RWPE2 (cell line): Measurements from ENCODE around the gene PPP1R14C.
A peak's percentile ranks its signal among the peaks of the same experiment; 100 is the strongest.

ENCODE experiments used
- ATAC-seq: fragments of 200-7000 bp; cut with Tn5 transposase; 3 replicates; pipeline ENCODE4 v1.9.1; 2021; ENCODE audit warnings: low read depth
- DNase-seq: peaks from one replicate; pipeline ENCODE4 v3.0.0-alpha.2; 2020; ENCODE audit warnings: low spot score
- H3K27ac ChIP-seq: fragments of 450-650 bp; 2 replicates; pipeline ENCODE4 v1.5.1; 2017; ENCODE audit warnings: mild to moderate bottlenecking; ENCODE audit not compliant: poor library complexity, severe bottlenecking
- H3K27me3 ChIP-seq: fragments of 250-450 bp; sonication (Bioruptor Pico); 2 replicates; pipeline ENCODE4 v1.5.1; 2021; ENCODE audit warnings: mild to moderate bottlenecking, moderate library complexity; ENCODE audit not compliant: insufficient read depth, poor library complexity, severe bottlenecking
- H3K36me3 ChIP-seq: fragments of 250-450 bp; sonication (Bioruptor Pico); 2 replicates; pipeline ENCODE4 v1.5.1; 2020; ENCODE audit warnings: low read depth, mild to moderate bottlenecking, moderate library complexity
- H3K4me1 ChIP-seq: fragments of 250-450 bp; sonication (Bioruptor Pico); 2 replicates; pipeline ENCODE4 v1.5.1; 2021; ENCODE audit warnings: mild to moderate bottlenecking, moderate library complexity; ENCODE audit not compliant: insufficient read depth, poor library complexity, severe bottlenecking
- H3K4me3 ChIP-seq: fragments of 250-450 bp; sonication (Bioruptor Pico); 2 replicates; pipeline ENCODE4 v1.5.1; 2021; ENCODE audit warnings: mild to moderate bottlenecking, moderate library complexity; ENCODE audit not compliant: severe bottlenecking
- H3K9me3 ChIP-seq: fragments of 250-450 bp; sonication (Bioruptor Pico); 2 replicates; pipeline ENCODE4 v1.5.1; 2021; ENCODE audit warnings: mild to moderate bottlenecking, moderate library complexity; ENCODE audit not compliant: severe bottlenecking
- CTCF ChIP-seq: fragments of 450-650 bp; IDR thresholded peaks from one replicate; pipeline ENCODE4 v1.5.1; 2017; ENCODE audit warnings: mild to moderate bottlenecking, moderate library complexity; ENCODE audit not compliant: poor library complexity, severe bottlenecking

PPP1R14C gene

GRCh38 chr6:150245148-150245935, 102.5 kb downstream of the PPP1R14C start:
- Histone ChIP-seq H3K27me3 (no peaks in the 10 kb centered on the region), H3K27ac (no peak overlapping the region), H3K36me3 (peaks cover 12% of the 10 kb centered on the region), H3K4me1 (peaks cover 2% of the 10 kb centered on the region), H3K4me3 (no peak overlapping the region), H3K9me3 (peaks cover 3% of the 10 kb centered on the region)
- TF ChIP-seq CTCF, result no peak
- ATAC-seq (no peak), DNase-seq (no peak)

GRCh38 chr6:150247803-150248202, 105.0 kb downstream of the PPP1R14C start:
- no peak overlapping the region for H3K27ac ChIP-seq
- no peak for ATAC-seq

GRCh38 chr6:150248300-150248699, 105.5 kb downstream of the PPP1R14C start:
- no peak for ATAC-seq

More at GRCh38 chr6:150247803-150248202, 105.0 kb downstream of the PPP1R14C start:
- no peak for DNase-seq
- peaks cover 27% of the 10 kb centered on the region for H3K4me1 ChIP-seq
- peaks cover 13% of the 10 kb centered on the region for H3K36me3 ChIP-seq
- no peak for TF ChIP-seq CTCF
- H3K9me3 ChIP-seq, result peaks cover 3% of the 10 kb centered on the region
- H3K27me3 ChIP-seq, result no peaks in the 10 kb centered on the region
- H3K4me3 ChIP-seq, result no peak overlapping the region

GRCh38 chr6:150249261-150249660, 106.4 kb downstream of the PPP1R14C start:
- peaks cover 13% of the 10 kb centered on the region for H3K36me3 ChIP-seq
- no peak for TF ChIP-seq CTCF
- peaks cover 3% of the 10 kb centered on the region for H3K9me3 ChIP-seq
- no peaks in the 10 kb centered on the region for H3K27me3 ChIP-seq
- H3K27ac ChIP-seq, result peak overlapping the region; percentile 96
- peaks cover 42% of the 10 kb centered on the region for H3K4me1 ChIP-seq
- DNase-seq (no peak), ATAC-seq (no peak)
- no peak overlapping the region for H3K4me3 ChIP-seq

More at GRCh38 chr6:150248300-150248699, 105.5 kb downstream of the PPP1R14C start:
- Histone ChIP-seq H3K36me3 (peaks cover 13% of the 10 kb centered on the region), H3K4me1 (peaks cover 32% of the 10 kb centered on the region), H3K27me3 (no peaks in the 10 kb centered on the region), H3K9me3 (peaks cover 3% of the 10 kb centered on the region), H3K4me3 (no peak overlapping the region), H3K27ac (no peak overlapping the region)
- DNase-seq, result no peak
- no peak for TF ChIP-seq CTCF

GRCh38 chr6:150250826-150251225, 108.0 kb downstream of the PPP1R14C start:
- H3K27me3 ChIP-seq, result no peaks in the 10 kb centered on the region
- peaks cover 3% of the 10 kb centered on the region for H3K9me3 ChIP-seq
- peak; percentile 94 for DNase-seq
- H3K36me3 ChIP-seq, result peaks cover 13% of the 10 kb centered on the region
- peaks cover 57% of the 10 kb centered on the region for H3K4me1 ChIP-seq
- TF ChIP-seq CTCF, result no peak
- H3K4me3 ChIP-seq, result no peak overlapping the region
- peak; percentile 87 for ATAC-seq
- H3K27ac ChIP-seq, result peak overlapping the region; percentile 96
